Effector memory CD8-positive, alpha-beta T cell (primary cell): ENCODE results near the gene STAT3.
A peak's percentile ranks its signal among the peaks of the same experiment; 100 is the strongest.
"Not testable (repeated sequence)": the region's sequence is repeated elsewhere in the genome, so short reads cannot be mapped to it uniquely, and the experiment has no call there.

Source experiments
- ATAC-seq: fragments of 150-1000 bp; cut with Tn5 transposase; replicated peaks from 2 replicates; pipeline ENCODE4 v1.10.0; 2021; ENCODE audit warnings: mild to moderate bottlenecking, moderate library complexity
- DNase-seq, 3 experiments: peaks; one replicate each; pipeline ENCODE4 v3.0.0; 2021
- H3K27ac Mint-ChIP-seq, 2 donors: one replicate each; pipeline ENCODE4 v1.8.0; 2022; ENCODE audit warnings: mild to moderate bottlenecking in 2 of 2, mixed read lengths in 2 of 2, moderate library complexity in 2 of 2
- H3K27me3 Mint-ChIP-seq, 2 donors: one replicate each; pipeline ENCODE4 v1.8.0; 2022; ENCODE audit warnings: mixed read lengths in 2 of 2
- H3K36me3 Mint-ChIP-seq: one replicate; pipeline ENCODE4 v1.8.0; 2022; ENCODE audit warnings: mild to moderate bottlenecking, moderate library complexity, mixed read lengths; ENCODE audit not compliant: insufficient read depth
- H3K4me1 Mint-ChIP-seq, 2 donors: one replicate each; pipeline ENCODE4 v1.8.0; 2022; ENCODE audit warnings: low read depth in 2 of 2, mixed read lengths in 2 of 2
- H3K4me3 Mint-ChIP-seq, 2 donors: one replicate each; pipeline ENCODE4 v1.8.0; 2022; ENCODE audit warnings: mild to moderate bottlenecking in 2 of 2, mixed read lengths in 2 of 2, moderate library complexity in 2 of 2
- H3K9me3 Mint-ChIP-seq, 2 donors: one replicate each; pipeline ENCODE4 v1.8.0; 2022; ENCODE audit warnings: mixed read lengths in 2 of 2

STAT3 gene

GRCh38 chr17:42322382-42323267, 65.6 kb downstream of the STAT3 start:
- no peak overlapping the region for H3K27ac Mint-ChIP-seq
- H3K36me3 Mint-ChIP-seq, result peaks cover 88% of the 10 kb centered on the region
- peak; percentile 93 to 96 (median 95) for DNase-seq
- H3K4me3 Mint-ChIP-seq, result no peak overlapping the region
- peak; percentile 99 for ATAC-seq
- no peaks in the 10 kb centered on the region for H3K9me3 Mint-ChIP-seq
- H3K27me3 Mint-ChIP-seq, result no peaks in the 10 kb centered on the region
- peaks cover 15 to 16% of the 10 kb centered on the region in 2 donors for H3K4me1 Mint-ChIP-seq

GRCh38 chr17:42321555-42321954, 66.7 kb downstream of the STAT3 start:
- ATAC-seq, result no peak
- peaks cover 91% of the 10 kb centered on the region for H3K36me3 Mint-ChIP-seq
- no peak for DNase-seq
- H3K9me3 Mint-ChIP-seq, result no peaks in the 10 kb centered on the region
- peak overlapping the region in 1 of 2 donors; percentile 26 for H3K27ac Mint-ChIP-seq
- H3K4me3 Mint-ChIP-seq, result no peak overlapping the region
- H3K27me3 Mint-ChIP-seq, result no peaks in the 10 kb centered on the region
- H3K4me1 Mint-ChIP-seq, result peaks cover 15 to 16% of the 10 kb centered on the region in 2 donors

GRCh38 chr17:42317967-42318366, 70.3 kb downstream of the STAT3 start:
- peaks cover 86% of the 10 kb centered on the region for H3K36me3 Mint-ChIP-seq
- ATAC-seq, H3K9me3 Mint-ChIP-seq, H3K4me3 Mint-ChIP-seq, DNase-seq, H3K27me3 Mint-ChIP-seq: not testable (repeated sequence)
- peaks cover 17 to 28% of the 10 kb centered on the region in 2 donors for H3K4me1 Mint-ChIP-seq
- H3K27ac Mint-ChIP-seq, result peak overlapping the region in 1 of 2 donors; percentile 17

GRCh38 chr17:42317266-42317845, 70.9 kb downstream of the STAT3 start:
- DNase-seq (no peak), ATAC-seq (no peak)
- H3K4me1 Mint-ChIP-seq, result peaks cover 13 to 27% of the 10 kb centered on the region in 2 donors
- H3K4me3 Mint-ChIP-seq, result no peak overlapping the region
- no peaks in the 10 kb centered on the region for H3K27me3 Mint-ChIP-seq
- H3K9me3 Mint-ChIP-seq, result no peaks in the 10 kb centered on the region
- H3K27ac Mint-ChIP-seq, result peak overlapping the region in 1 of 2 donors; percentile 17
- peaks cover 86% of the 10 kb centered on the region for H3K36me3 Mint-ChIP-seq

GRCh38 chr17:42316755-42317154, 71.5 kb downstream of the STAT3 start:
- DNase-seq (no peak), ATAC-seq (no peak)
- Mint-ChIP-seq H3K9me3 (no peaks in the 10 kb centered on the region), H3K36me3 (peaks cover 83% of the 10 kb centered on the region), H3K4me1 (peaks cover 16 to 27% of the 10 kb centered on the region in 2 donors), H3K27me3 (no peaks in the 10 kb centered on the region), H3K27ac (peak overlapping the region in 1 of 2 donors; percentile 17), H3K4me3 (no peak overlapping the region)

- H3K36me3 Mint-ChIP-seq, result peaks cover 83% of the 10 kb centered on the region
- no peaks in the 10 kb centered on the region for H3K9me3 Mint-ChIP-seq
- ATAC-seq (peak; percentile 36), DNase-seq (no peak)
- no peaks in the 10 kb centered on the region for H3K27me3 Mint-ChIP-seq
- peak overlapping the region in 1 of 2 donors; percentile 79 for H3K27ac Mint-ChIP-seq
- H3K4me1 Mint-ChIP-seq, result peaks cover 25 to 33% of the 10 kb centered on the region in 2 donors
- peak overlapping the region; percentile 8 to 49 for H3K4me3 Mint-ChIP-seq
These were observed 72.7 kb downstream of the STAT3 start for GRCh38 chr17:42315402-42316156.

GRCh38 chr17:42313773-42314566, 74.3 kb downstream of the STAT3 start:
- H3K4me3 Mint-ChIP-seq, result peak overlapping the region in 1 of 2 donors; percentile 46
- H3K4me1 Mint-ChIP-seq, result peaks cover 20 to 26% of the 10 kb centered on the region in 2 donors
- no peak for ATAC-seq
- no peak for DNase-seq
- peaks cover 78% of the 10 kb centered on the region for H3K36me3 Mint-ChIP-seq
- peak overlapping the region in 1 of 2 donors; percentile 88 for H3K27ac Mint-ChIP-seq
- H3K27me3 Mint-ChIP-seq, result no peaks in the 10 kb centered on the region
- H3K9me3 Mint-ChIP-seq, result no peaks in the 10 kb centered on the region

GRCh38 chr17:42313389-42313772, 74.9 kb downstream of the STAT3 start:
- no peak for ATAC-seq
- Mint-ChIP-seq H3K27me3 (no peaks in the 10 kb centered on the region), H3K36me3 (peaks cover 79% of the 10 kb centered on the region), H3K27ac (peak overlapping the region; percentile 49 to 88), H3K4me3 (peak overlapping the region in 1 of 2 donors; percentile 46), H3K9me3 (no peaks in the 10 kb centered on the region), H3K4me1 (peaks cover 20 to 26% of the 10 kb centered on the region in 2 donors)
- DNase-seq, result no peak

GRCh38 chr17:42312285-42313130, 75.7 kb downstream of the STAT3 start:
- peaks cover 20 to 26% of the 10 kb centered on the region in 2 donors for H3K4me1 Mint-ChIP-seq
- H3K36me3 Mint-ChIP-seq, result peaks cover 80% of the 10 kb centered on the region
- H3K9me3 Mint-ChIP-seq, result no peaks in the 10 kb centered on the region
- H3K4me3 Mint-ChIP-seq, result peak overlapping the region; percentile 70 to 74
- ATAC-seq (peak; percentile 72), DNase-seq (peak; percentile 66 to 67 (median 66))
- peak overlapping the region; percentile 49 to 88 for H3K27ac Mint-ChIP-seq
- no peaks in the 10 kb centered on the region for H3K27me3 Mint-ChIP-seq

- Mint-ChIP-seq H3K27ac (peak overlapping the region; percentile 49 to 88), H3K9me3 (no peaks in the 10 kb centered on the region), H3K4me1 (peaks cover 20 to 26% of the 10 kb centered on the region in 2 donors), H3K4me3 (peak overlapping the region; percentile 70 to 74), H3K36me3 (peaks cover 81% of the 10 kb centered on the region), H3K27me3 (no peaks in the 10 kb centered on the region)
- DNase-seq (no peak), ATAC-seq (no peak)
These were observed 76.3 kb downstream of the STAT3 start for GRCh38 chr17:42312035-42312284.

GRCh38 chr17:42311240-42312034, 76.8 kb downstream of the STAT3 start:
- DNase-seq (no peak), ATAC-seq (no peak)
- Mint-ChIP-seq H3K4me1 (peaks cover 20 to 26% of the 10 kb centered on the region in 2 donors), H3K27me3 (no peaks in the 10 kb centered on the region), H3K4me3 (peak overlapping the region; percentile 70 to 74), H3K36me3 (peaks cover 81% of the 10 kb centered on the region), H3K27ac (peak overlapping the region; percentile 80 to 88), H3K9me3 (no peaks in the 10 kb centered on the region)
